OCI-LY7 (cell line): ENCODE data around the gene NKAIN2. TPM values are rescaled to one million over a fixed set of nuclear protein-coding genes. Genes with fewer than 3 reads are reported as not detected.

Experiments used
- BruUV-seq: library from RNA; stranded (reverse); fragments of 400-500 nt; replicated peaks from 2 replicates; lab custom pipeline; 2021; lab: Mats Ljungman, UMichigan
- CTCF ChIA-PET: fragments of 300-600 bp; sonication (Branson Sonifier 250); formaldehyde crosslinking; loops from one replicate; lab custom pipeline; 2022; ENCODE audit warnings: antibody characterized with exemption; ENCODE audit not compliant: unreplicated experiment; lab: Charles Lee
- POLR2A ChIA-PET: fragments of 300-600 bp; sonication (Branson Sonifier 250); formaldehyde crosslinking; loops from one replicate; lab custom pipeline; 2022; ENCODE audit warnings: antibody characterized with exemption; lab: Charles Lee
- DNase-seq: peaks from one replicate; pipeline ENCODE4 v3.0.0-alpha.2; 2015; ENCODE audit warnings: low spot score
- H2AFZ ChIP-seq: fragments of 200-600 bp; sonication (generic), shearing (Covaris generic); 2 replicates; pipeline ENCODE4 v1.6.1; 2014; ENCODE audit warnings: mild to moderate bottlenecking, antibody characterized with exemption, low read length, moderate library complexity
- H3K27ac ChIP-seq: fragments of 200-600 bp; sonication (generic); 2 replicates; pipeline ENCODE4 v1.5.1; 2014; ENCODE audit warnings: mixed run types, low read depth, mild to moderate bottlenecking, moderate library complexity, low read length, inconsistent platforms; ENCODE audit not compliant: poor library complexity, severe bottlenecking
- H3K36me3 ChIP-seq: fragments of 200-600 bp; sonication (generic); 2 replicates; pipeline ENCODE4 v1.6.1; 2014; ENCODE audit warnings: mild to moderate bottlenecking, antibody characterized with exemption, low read length, moderate library complexity, mixed read lengths; ENCODE audit not compliant: insufficient read depth
- H3K4me1 ChIP-seq: fragments of 200-600 bp; sonication (generic); 2 replicates; pipeline ENCODE4 v1.5.1; 2014; ENCODE audit warnings: mild to moderate bottlenecking, low read length; ENCODE audit not compliant: insufficient read depth, poor library complexity, severe bottlenecking
- H3K4me2 ChIP-seq: fragments of 200-600 bp; sonication (generic); 2 replicates; pipeline ENCODE4 v1.6.1; 2014; ENCODE audit warnings: mild to moderate bottlenecking, low read length
- H3K4me3 ChIP-seq: fragments of 200-600 bp; sonication (generic); 2 replicates; pipeline ENCODE4 v1.5.1; 2014; ENCODE audit warnings: mild to moderate bottlenecking, low read depth, low read length; ENCODE audit not compliant: poor library complexity, severe bottlenecking
- H3K79me2 ChIP-seq: fragments of 200-600 bp; sonication (generic); 2 replicates; pipeline ENCODE4 v1.6.1; 2016; ENCODE audit warnings: low read depth, mild to moderate bottlenecking, low read length, moderate library complexity, mixed read lengths; ENCODE audit not compliant: insufficient read depth
- H3K9me2 ChIP-seq: fragments of 200-600 bp; sonication (generic); 2 replicates; pipeline ENCODE4 v1.6.1; 2016; ENCODE audit warnings: mild to moderate bottlenecking, low read length, mixed read lengths; ENCODE audit not compliant: insufficient read depth
- H3K9me3 ChIP-seq: fragments of 200-600 bp; sonication (generic); 2 replicates; pipeline ENCODE4 v1.6.1; 2014; ENCODE audit warnings: mild to moderate bottlenecking, mixed run types, low read length, mixed read lengths
- H4K20me1 ChIP-seq: fragments of 200-600 bp; sonication (generic); 2 replicates; pipeline ENCODE4 v1.6.1; 2014; ENCODE audit warnings: mild to moderate bottlenecking, antibody characterized with exemption, low read length, moderate library complexity, mixed read lengths; ENCODE audit not compliant: insufficient read depth
- CTCF ChIP-seq: fragments of 200-600 bp; sonication (generic); conservative IDR thresholded peaks from 2 replicates; pipeline ENCODE4 v1.5.1; 2014; ENCODE audit warnings: mild to moderate bottlenecking, antibody characterized with exemption, low read length, moderate library complexity, mixed read lengths
- EZH2phosphoT487 ChIP-seq: fragments of 200-600 bp; sonication (generic); IDR thresholded peaks from 2 replicates; pipeline ENCODE4 v1.6.1; 2018; ENCODE audit warnings: low read depth, borderline replicate concordance, mild to moderate bottlenecking, mixed run types, antibody characterized with exemption, low read length, moderate library complexity, mixed read lengths
- intact Hi-C: fragments of 100-400 bp; cut with micrococcal nuclease; formaldehyde crosslinking; loops from one replicate; pipeline ENCODE4 v1.10.0; 2022; ENCODE audit not compliant: unreplicated experiment
- total RNA-seq, 2 experiments: library from RNA; depleted of rRNA in 1 of 2; stranded (reverse); fragments of >200 nt in 1 of 2; shearing (Covaris generic) in 1 of 2; gene quantifications; 2 replicates each; pipeline ENCODE4 v1.2.3, GENCODE V29; 2014 to 2022

The NKAIN2 gene
- total RNA-seq, 2 experiments from 2014 or later, result not detected

- no peak for TF ChIP-seq EZH2phosphoT487
- no peak for TF ChIP-seq CTCF
- intact Hi-C loops, result no loop called here
- Histone ChIP-seq H3K4me3 (no peak overlapping the region), H3K9me3 (no peaks in the 10 kb centered on the region), H4K20me1 (no peaks in the 10 kb centered on the region), H3K36me3 (no peaks in the 10 kb centered on the region), H2AFZ (no peak overlapping the region), H3K9me2 (no peaks in the 10 kb centered on the region), H3K79me2 (no peaks in the 10 kb centered on the region), H3K27ac (no peak overlapping the region), H3K4me1 (no peaks in the 10 kb centered on the region), H3K4me2 (no peak overlapping the region)
- DNase-seq, result no peak
- no TSS peak for BruUV-seq
- ChIA-PET POLR2A (interaction anchor here (0.7 kb wide), 1 partner anchor 615 kb away, joined by 3 read pairs; no protein-coding TSS in a partner anchor), CTCF (no interaction called here)
Observed at GRCh38 chr6:124028117-124028516, 224.5 kb downstream of the NKAIN2 start.

- intact Hi-C loops, result no loop called here
- Histone ChIP-seq H3K4me3 (no peak overlapping the region), H3K9me3 (no peaks in the 10 kb centered on the region), H3K4me2 (no peak overlapping the region), H4K20me1 (no peaks in the 10 kb centered on the region), H2AFZ (no peak overlapping the region), H3K9me2 (no peaks in the 10 kb centered on the region), H3K36me3 (no peaks in the 10 kb centered on the region), H3K27ac (no peak overlapping the region), H3K4me1 (no peaks in the 10 kb centered on the region), H3K79me2 (no peaks in the 10 kb centered on the region)
- TF ChIP-seq EZH2phosphoT487, result no peak
- no peak for TF ChIP-seq CTCF
- POLR2A ChIA-PET, result no interaction called here
- no peak for DNase-seq
- CTCF ChIA-PET, result no interaction called here
- BruUV-seq, result no TSS peak
Observed at GRCh38 chr6:124029567-124029966, 225.9 kb downstream of the NKAIN2 start.

GRCh38 chr6:124033501-124033900 lies 229.8 kb downstream of the NKAIN2 start:
- BruUV-seq, result no TSS peak
- no peaks in the 10 kb centered on the region for H3K36me3 ChIP-seq
- POLR2A ChIA-PET, result no interaction called here

More at GRCh38 chr6:124033501-124033900, 229.8 kb downstream of the NKAIN2 start:
- Histone ChIP-seq H4K20me1 (no peaks in the 10 kb centered on the region), H2AFZ (no peak overlapping the region), H3K9me2 (no peaks in the 10 kb centered on the region), H3K9me3 (no peaks in the 10 kb centered on the region), H3K4me3 (no peak overlapping the region), H3K4me1 (no peaks in the 10 kb centered on the region), H3K79me2 (no peaks in the 10 kb centered on the region), H3K27ac (no peak overlapping the region), H3K4me2 (no peak overlapping the region)
- CTCF ChIA-PET, result no interaction called here
- intact Hi-C loops, result no loop called here
- no peak for DNase-seq
- TF ChIP-seq EZH2phosphoT487 (no peak), CTCF (no peak)
